ENCODE data around the gene CDH16.

GRCh38 chr16:66947302-66948065 is 28.8 kb upstream of the CDH16 start:
- TF ChIP-seq, protein P1, sequence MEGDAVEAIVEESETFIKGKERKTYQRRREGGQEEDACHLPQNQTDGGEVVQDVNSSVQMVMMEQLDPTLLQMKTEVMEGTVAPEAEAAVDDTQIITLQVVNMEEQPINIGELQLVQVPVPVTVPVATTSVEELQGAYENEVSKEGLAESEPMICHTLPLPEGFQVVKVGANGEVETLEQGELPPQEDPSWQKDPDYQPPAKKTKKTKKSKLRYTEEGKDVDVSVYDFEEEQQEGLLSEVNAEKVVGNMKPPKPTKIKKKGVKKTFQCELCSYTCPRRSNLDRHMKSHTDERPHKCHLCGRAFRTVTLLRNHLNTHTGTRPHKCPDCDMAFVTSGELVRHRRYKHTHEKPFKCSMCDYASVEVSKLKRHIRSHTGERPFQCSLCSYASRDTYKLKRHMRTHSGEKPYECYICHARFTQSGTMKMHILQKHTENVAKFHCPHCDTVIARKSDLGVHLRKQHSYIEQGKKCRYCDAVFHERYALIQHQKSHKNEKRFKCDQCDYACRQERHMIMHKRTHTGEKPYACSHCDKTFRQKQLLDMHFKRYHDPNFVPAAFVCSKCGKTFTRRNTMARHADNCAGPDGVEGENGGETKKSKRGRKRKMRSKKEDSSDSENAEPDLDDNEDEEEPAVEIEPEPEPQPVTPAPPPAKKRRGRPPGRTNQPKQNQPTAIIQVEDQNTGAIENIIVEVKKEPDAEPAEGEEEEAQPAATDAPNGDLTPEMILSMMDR (IDR thresholded peaks at IDR 0.05; ENCODE audit: low read length), result peak; percentile 89
- TF ChIP-seq EZH2 (IDR thresholded peaks at IDR 0.05; ENCODE audit: borderline replicate concordance, low read length), result no peak; the same call in 1 of the 2 replicates

Measured in OCI-LY1 (cell line).